ENCODE data around the gene KRTAP5-4.

DNA sequence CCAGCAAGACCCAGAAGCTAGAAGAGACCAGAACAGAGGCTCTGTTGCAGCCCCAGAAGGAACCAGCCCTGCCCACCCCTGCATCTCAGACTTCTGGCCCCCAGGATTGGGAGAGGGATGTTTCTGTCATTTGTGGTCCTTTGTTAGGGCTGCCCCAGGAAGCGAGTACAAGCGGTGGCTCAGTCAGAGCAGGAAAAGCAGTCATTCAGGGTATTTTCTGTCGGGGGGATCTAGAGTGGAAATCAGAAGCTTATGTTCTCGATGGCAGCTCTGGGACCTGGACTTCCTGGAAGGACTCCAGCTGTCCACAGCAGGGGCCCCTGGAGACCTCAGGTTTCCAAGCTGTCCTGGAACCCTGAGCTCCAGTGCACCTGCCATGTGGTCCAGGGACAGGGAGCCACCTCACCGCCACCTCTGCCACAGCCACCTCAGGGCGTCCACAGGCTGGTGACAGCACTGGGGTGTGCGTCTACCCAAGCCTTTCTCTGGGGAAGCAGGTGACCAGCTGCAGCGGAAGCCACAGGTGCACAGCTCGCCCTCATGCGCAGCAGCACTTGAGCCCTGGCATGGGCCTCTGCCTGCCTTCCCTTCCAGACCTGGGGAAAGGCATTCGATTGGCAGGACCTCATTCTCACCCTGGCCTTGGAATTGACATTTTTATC lies 10.2 kb upstream of the KRTAP5-4 start:
- TF ChIP-seq POLR2AphosphoS5 (IDR thresholded peaks at IDR 0.05) (no peak), POLR2A (IDR thresholded peaks at IDR 0.05) (no peak), EP300 (IDR thresholded peaks at IDR 0.05) (no peak)
- TF ChIP-seq, protein P1, sequence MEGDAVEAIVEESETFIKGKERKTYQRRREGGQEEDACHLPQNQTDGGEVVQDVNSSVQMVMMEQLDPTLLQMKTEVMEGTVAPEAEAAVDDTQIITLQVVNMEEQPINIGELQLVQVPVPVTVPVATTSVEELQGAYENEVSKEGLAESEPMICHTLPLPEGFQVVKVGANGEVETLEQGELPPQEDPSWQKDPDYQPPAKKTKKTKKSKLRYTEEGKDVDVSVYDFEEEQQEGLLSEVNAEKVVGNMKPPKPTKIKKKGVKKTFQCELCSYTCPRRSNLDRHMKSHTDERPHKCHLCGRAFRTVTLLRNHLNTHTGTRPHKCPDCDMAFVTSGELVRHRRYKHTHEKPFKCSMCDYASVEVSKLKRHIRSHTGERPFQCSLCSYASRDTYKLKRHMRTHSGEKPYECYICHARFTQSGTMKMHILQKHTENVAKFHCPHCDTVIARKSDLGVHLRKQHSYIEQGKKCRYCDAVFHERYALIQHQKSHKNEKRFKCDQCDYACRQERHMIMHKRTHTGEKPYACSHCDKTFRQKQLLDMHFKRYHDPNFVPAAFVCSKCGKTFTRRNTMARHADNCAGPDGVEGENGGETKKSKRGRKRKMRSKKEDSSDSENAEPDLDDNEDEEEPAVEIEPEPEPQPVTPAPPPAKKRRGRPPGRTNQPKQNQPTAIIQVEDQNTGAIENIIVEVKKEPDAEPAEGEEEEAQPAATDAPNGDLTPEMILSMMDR (IDR thresholded peaks at IDR 0.05) = no peak
